Neuronal stem cell (in vitro differentiated cells): ENCODE measurements around the gene DRD5.

Experiments used
- DNase-seq: peaks from one replicate; pipeline ENCODE4 v3.0.0-alpha.2; 2013; ENCODE audit warnings: low spot score
- H2AFZ ChIP-seq: one replicate; pipeline ENCODE4 v1.6.1; 2013; ENCODE audit warnings: mild to moderate bottlenecking, low read length, inconsistent platforms
- H2AK5ac ChIP-seq: 2 replicates; pipeline ENCODE4 v1.6.1; 2013; ENCODE audit warnings: low read depth, mild to moderate bottlenecking, inconsistent platforms, low read length, moderate library complexity, mixed read lengths
- H2BK120ac ChIP-seq: 2 replicates; pipeline ENCODE4 v1.6.1; 2013; ENCODE audit warnings: low read depth, mild to moderate bottlenecking, inconsistent platforms, low read length, moderate library complexity, mixed read lengths
- H2BK12ac ChIP-seq: one replicate; pipeline ENCODE4 v1.6.1; 2013; ENCODE audit warnings: low read length, inconsistent platforms
- H2BK15ac ChIP-seq: 2 replicates; pipeline ENCODE4 v1.6.1; 2013; ENCODE audit warnings: mild to moderate bottlenecking, low read length, inconsistent platforms, mixed read lengths
- H2BK5ac ChIP-seq: one replicate; pipeline ENCODE4 v1.6.1; 2013; ENCODE audit warnings: inconsistent platforms, mild to moderate bottlenecking, low read length, moderate library complexity
- H3K14ac ChIP-seq: one replicate; pipeline ENCODE4 v1.6.1; 2013; ENCODE audit warnings: low read length, inconsistent platforms
- H3K18ac ChIP-seq: 2 replicates; pipeline ENCODE4 v1.6.1; 2013; ENCODE audit warnings: low read length, inconsistent platforms
- H3K23ac ChIP-seq: 2 replicates; pipeline ENCODE4 v1.6.1; 2013; ENCODE audit warnings: low read depth, mild to moderate bottlenecking, mixed read lengths, low read length, inconsistent platforms; ENCODE audit not compliant: poor library complexity
- H3K27ac ChIP-seq: replicated peaks from 3 replicates; pipeline ENCODE4 v1.5.1; 2013; ENCODE audit warnings: low read length, inconsistent platforms
- H3K27me3 ChIP-seq, 3 experiments: 2 replicates each; pipeline ENCODE4 v1.6.1; 2013; ENCODE audit warnings: low read length in 3 of 3, mild to moderate bottlenecking in 2 of 3, inconsistent platforms in 1 of 3, low read depth in 1 of 3, mixed read lengths in 1 of 3, moderate library complexity in 1 of 3; ENCODE audit not compliant: control insufficient read depth in 3 of 3, insufficient read depth in 3 of 3
- H3K36me3 ChIP-seq, 2 donors: replicated peaks in 1 of 2; 2 replicates each; pipeline ENCODE4 v1.6.1; 2013; ENCODE audit warnings: low read length in 2 of 2; ENCODE audit not compliant: control insufficient read depth in 2 of 2, insufficient read depth in 2 of 2
- H3K4ac ChIP-seq: 2 replicates; pipeline ENCODE4 v1.6.1; 2013; ENCODE audit warnings: inconsistent platforms, mild to moderate bottlenecking, low read length, moderate library complexity
- H3K4me1 ChIP-seq, 2 donors: 1 replicate in 1 of 2; 2 replicates in 1 of 2; pipeline ENCODE4 v1.6.1; 2013; ENCODE audit warnings: low read length in 2 of 2, low read depth in 1 of 2; ENCODE audit not compliant: control insufficient read depth in 2 of 2, insufficient read depth in 1 of 2
- H3K4me2 ChIP-seq: one replicate; pipeline ENCODE4 v1.6.1; 2013; ENCODE audit warnings: mild to moderate bottlenecking, low read length, inconsistent platforms; ENCODE audit not compliant: insufficient read depth, poor library complexity, severe bottlenecking
- H3K4me3 ChIP-seq, 2 donors: 2 replicates each; pipeline ENCODE4 v1.5.1; 2013; ENCODE audit warnings: low read length in 2 of 2, mild to moderate bottlenecking in 2 of 2, inconsistent platforms in 1 of 2, moderate library complexity in 1 of 2
- H3K79me1 ChIP-seq: one replicate; pipeline ENCODE4 v1.6.1; 2013; ENCODE audit warnings: low read depth, mild to moderate bottlenecking, inconsistent platforms, low read length, moderate library complexity
- H3K9ac ChIP-seq: one replicate; pipeline ENCODE4 v1.6.1; 2013; ENCODE audit warnings: mild to moderate bottlenecking, low read depth, low read length, inconsistent platforms; ENCODE audit not compliant: poor library complexity
- H3K9me3 ChIP-seq, 2 donors: replicated peaks in 1 of 2; 2 replicates each; pipeline versions ENCODE3 to v1.6.1; 2013; ENCODE audit warnings: low read length in 2 of 2, mild to moderate bottlenecking in 2 of 2, inconsistent platforms in 1 of 2, low read depth in 1 of 2, mixed read lengths in 1 of 2, moderate library complexity in 1 of 2; ENCODE audit not compliant: control insufficient read depth in 2 of 2, insufficient read depth in 1 of 2
- H4K8ac ChIP-seq: one replicate; pipeline ENCODE4 v1.6.1; 2013; ENCODE audit warnings: low read depth, mild to moderate bottlenecking, inconsistent platforms, low read length, moderate library complexity
- H4K91ac ChIP-seq: one replicate; pipeline ENCODE4 v1.6.1; 2013; ENCODE audit warnings: low read length, low read depth, mild to moderate bottlenecking, inconsistent platforms; ENCODE audit not compliant: poor library complexity
- WGBS, 2 donors: extraction: QIAGEN DNeasy Blood & Tissue Kit; methylation state at CpG; one replicate each; pipeline ENCODE4 v1.1.7; 2013; ENCODE audit warnings: missing lambda C conversion rate in 2 of 2, mixed read lengths in 1 of 2; ENCODE audit not compliant: insufficient read length in 2 of 2, insufficient replicate concordance in 1 of 2; ENCODE audit errors: extremely low coverage in 2 of 2; 5-methylcytosine and 5-hydroxymethylcytosine counted together

Gene DRD5

DNA sequence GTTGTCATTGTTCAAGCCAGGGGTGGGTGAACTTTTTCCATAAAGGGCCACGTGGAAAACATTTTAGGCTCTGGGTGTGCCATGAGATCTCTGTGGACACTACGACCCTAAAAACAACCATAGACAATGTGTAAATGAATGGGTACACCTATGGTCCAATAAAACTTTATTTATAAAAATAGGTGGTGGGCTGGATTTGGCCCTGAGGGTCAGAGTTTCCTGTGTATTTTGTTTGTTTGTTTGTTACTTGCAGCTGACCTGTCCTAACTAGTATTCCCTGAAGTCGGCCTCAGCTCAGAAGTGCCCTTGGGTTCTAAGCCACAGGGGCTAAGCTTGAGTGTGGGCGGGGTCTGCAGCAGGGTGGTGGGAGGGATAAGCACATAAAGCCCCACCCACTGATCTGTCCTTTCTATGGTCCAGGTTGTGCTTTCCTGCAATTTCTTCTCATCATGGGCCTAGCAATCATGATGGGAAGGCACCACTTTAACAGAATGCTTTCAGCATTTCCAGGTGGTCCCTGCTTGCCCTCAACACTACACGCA is 17.2 kb upstream of the DRD5 start:
- H3K27ac ChIP-seq, result no peak overlapping the region
- H3K9me3 ChIP-seq, result peaks cover 0 to 2% of the 10 kb centered on the region in 2 donors
- no peak overlapping the region for H2BK15ac ChIP-seq
- H2AK5ac ChIP-seq, result peak overlapping the region; percentile 75
- no peak overlapping the region for H3K4me3 ChIP-seq
- no peak overlapping the region for H2AFZ ChIP-seq
- H2BK12ac ChIP-seq, result no peak overlapping the region
- no peak overlapping the region for H3K4ac ChIP-seq
- H3K27me3 ChIP-seq, result no peaks in the 10 kb centered on the region
- H3K79me1 ChIP-seq, result no peaks in the 10 kb centered on the region
- H3K18ac ChIP-seq, result no peak overlapping the region
- no peak for DNase-seq
- no peak overlapping the region for H3K23ac ChIP-seq
- H3K9ac ChIP-seq, result no peak overlapping the region
- WGBS, 2 donors, result no CpG with 5 or more reads among the region's 5 CpGs
- peak overlapping the region; percentile 83 for H2BK120ac ChIP-seq
- H4K8ac ChIP-seq, result no peak overlapping the region
- no peak overlapping the region for H3K14ac ChIP-seq
- no peaks in the 10 kb centered on the region for H3K4me1 ChIP-seq
- no peak overlapping the region for H4K91ac ChIP-seq
- no peaks in the 10 kb centered on the region for H3K36me3 ChIP-seq
- no peak overlapping the region for H2BK5ac ChIP-seq
- no peak overlapping the region for H3K4me2 ChIP-seq

DNA sequence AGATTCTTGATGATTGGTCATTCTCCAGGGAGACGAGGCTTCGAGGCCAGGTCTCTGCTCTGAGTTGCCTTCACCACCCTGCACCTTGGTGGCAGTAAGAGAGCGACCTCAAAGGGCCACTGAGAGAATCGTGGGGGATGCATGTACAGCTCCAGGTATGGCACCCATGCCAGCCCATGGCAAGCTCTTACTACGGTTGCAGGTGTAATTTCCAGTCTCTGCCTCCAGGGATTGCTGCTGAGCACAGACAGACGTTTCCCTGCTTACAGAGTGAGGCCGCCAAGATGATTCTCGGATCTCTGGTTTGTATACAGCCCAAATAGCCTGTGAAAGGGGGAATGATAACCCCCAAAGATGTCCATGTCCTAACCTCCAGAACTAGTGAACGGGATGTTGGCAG is 16.3 kb upstream of the DRD5 start:
- no peak overlapping the region for H3K4ac ChIP-seq
- H3K79me1 ChIP-seq, result no peaks in the 10 kb centered on the region
- H4K8ac ChIP-seq, result no peak overlapping the region
- DNase-seq, result no peak
- peak overlapping the region; percentile 75 for H2AK5ac ChIP-seq
- WGBS, 2 donors, result no CpG with 5 or more reads among the region's 9 CpGs
- H2BK15ac ChIP-seq, result no peak overlapping the region
- H3K9me3 ChIP-seq, result peaks cover 0 to 2% of the 10 kb centered on the region in 2 donors
- H3K18ac ChIP-seq, result peak overlapping the region; percentile 38
- no peak overlapping the region for H2AFZ ChIP-seq
- no peak overlapping the region for H3K27ac ChIP-seq
- H3K23ac ChIP-seq, result no peak overlapping the region
- H3K36me3 ChIP-seq, result no peaks in the 10 kb centered on the region
- H3K4me2 ChIP-seq, result no peak overlapping the region
- peak overlapping the region; percentile 4 for H2BK5ac ChIP-seq
- no peak overlapping the region for H3K9ac ChIP-seq
- H3K27me3 ChIP-seq, result no peaks in the 10 kb centered on the region
- peak overlapping the region; percentile 72 for H4K91ac ChIP-seq
- no peak overlapping the region for H2BK120ac ChIP-seq
- no peaks in the 10 kb centered on the region for H3K4me1 ChIP-seq
- no peak overlapping the region for H3K4me3 ChIP-seq
- no peak overlapping the region for H2BK12ac ChIP-seq
- no peak overlapping the region for H3K14ac ChIP-seq

GRCh38 chr4:9769321-9769720 is 12.1 kb upstream of the DRD5 start:
- Histone ChIP-seq H3K79me1 (no peaks in the 10 kb centered on the region), H2AFZ (no peak overlapping the region), H3K27ac (no peak overlapping the region)

DNA sequence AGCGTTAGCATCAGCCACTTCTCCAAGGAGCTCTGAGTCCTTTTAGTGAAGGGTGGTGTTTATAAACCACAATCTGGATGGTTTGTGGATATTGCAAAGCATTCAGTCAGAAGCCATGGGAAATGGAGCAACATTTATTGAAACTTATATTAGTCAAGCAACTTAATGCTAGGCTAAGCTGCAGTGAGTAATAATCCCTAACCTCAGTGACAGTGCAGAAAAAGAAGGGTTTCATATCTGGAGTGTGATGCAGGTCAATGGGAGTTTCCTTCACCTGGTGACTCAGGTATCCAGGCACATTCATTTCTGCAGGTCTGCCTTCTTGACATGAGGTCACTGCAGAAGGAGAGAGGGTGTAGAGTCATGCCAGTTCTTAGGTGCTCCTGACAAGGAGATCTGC is 10.4 kb upstream of the DRD5 start:
- H3K4ac ChIP-seq, result no peak overlapping the region
- no CpG with 5 or more reads among the region's 1 CpG for WGBS, 2 donors
- H3K4me2 ChIP-seq, result no peak overlapping the region

More at GRCh38 chr4:9769321-9769720, 12.1 kb upstream of the DRD5 start:
- H2BK15ac ChIP-seq, result no peak overlapping the region
- WGBS, 2 donors, result no CpG with 5 or more reads among the region's 1 CpG
- H2AK5ac ChIP-seq, result no peak overlapping the region
- no peak overlapping the region for H3K23ac ChIP-seq
- no peak overlapping the region for H3K9ac ChIP-seq
- H4K8ac ChIP-seq, result no peak overlapping the region
- H2BK12ac ChIP-seq, result no peak overlapping the region
- DNase-seq, result no peak
- no peaks in the 10 kb centered on the region for H3K4me1 ChIP-seq
- H2BK120ac ChIP-seq, result no peak overlapping the region
- no peak overlapping the region for H3K4me2 ChIP-seq
- no peak overlapping the region for H3K14ac ChIP-seq
- no peak overlapping the region for H3K4me3 ChIP-seq
- no peak overlapping the region for H2BK5ac ChIP-seq
- H3K18ac ChIP-seq, result no peak overlapping the region
- peaks cover 0 to 2% of the 10 kb centered on the region in 2 donors for H3K9me3 ChIP-seq
- H4K91ac ChIP-seq, result no peak overlapping the region
- H3K27me3 ChIP-seq, result no peaks in the 10 kb centered on the region
- no peak overlapping the region for H3K4ac ChIP-seq
- no peaks in the 10 kb centered on the region for H3K36me3 ChIP-seq

More for the DNA sequence above, 10.4 kb upstream of the DRD5 start:
- no peak overlapping the region for H2BK120ac ChIP-seq
- H3K36me3 ChIP-seq, result no peaks in the 10 kb centered on the region
- H3K18ac ChIP-seq, result no peak overlapping the region
- H2BK15ac ChIP-seq, result no peak overlapping the region
- no peak overlapping the region for H4K91ac ChIP-seq
- H2AFZ ChIP-seq, result no peak overlapping the region
- no peak overlapping the region for H4K8ac ChIP-seq
- H2BK12ac ChIP-seq, result no peak overlapping the region
- DNase-seq, result no peak
- no peak overlapping the region for H2BK5ac ChIP-seq
- H3K9ac ChIP-seq, result no peak overlapping the region
- no peaks in the 10 kb centered on the region for H3K9me3 ChIP-seq
- H3K79me1 ChIP-seq, result no peaks in the 10 kb centered on the region
- H3K4me3 ChIP-seq, result no peak overlapping the region
- no peak overlapping the region for H2AK5ac ChIP-seq
- no peaks in the 10 kb centered on the region for H3K4me1 ChIP-seq
- H3K23ac ChIP-seq, result no peak overlapping the region
- H3K27me3 ChIP-seq, result no peaks in the 10 kb centered on the region
- H3K27ac ChIP-seq, result no peak overlapping the region
- no peak overlapping the region for H3K14ac ChIP-seq
